ENCODE data around the gene PLBD2. TPM values are rescaled to one million over a fixed set of nuclear protein-coding genes. Genes with fewer than 3 reads are reported as not detected.

PLBD2 gene
- 10 to 100 TPM in 2 of 4 donors, 1 to 10 TPM in 2; 2.2 to 32.4 (median 6.7) TPM for polyA plus RNA-seq
- long read RNA-seq, donor 1, full-length matches to known transcripts = 9 of 9 reads
- long read RNA-seq, donor 1, partial matches to known transcripts = 0 of 9 reads
- long read RNA-seq, donor 1, other reads (novel, unspliced or antisense) = 0 of 9 reads
- long read RNA-seq, donor 2 = 0 reads
- long read RNA-seq, donor 3, full-length matches to known transcripts = 2 of 8 reads
- long read RNA-seq, donor 3, partial matches to known transcripts = 6 of 8 reads
- long read RNA-seq, donor 3, other reads (novel, unspliced or antisense) = 0 of 8 reads
- long read RNA-seq, donor 4 = 0 reads
- long read RNA-seq, donor 5 = 0 reads
- long read RNA-seq, donor 6, full-length matches to known transcripts = 2 of 2 reads
- long read RNA-seq, donor 6, partial matches to known transcripts = 0 of 2 reads
- long read RNA-seq, donor 6, other reads (novel, unspliced or antisense) = 0 of 2 reads
- long read RNA-seq, donor 7 = 0 reads
- long read RNA-seq, donor 8 = 0 reads
- long read RNA-seq, donor 9, full-length matches to known transcripts = 1 of 1 reads
- long read RNA-seq, donor 9, partial matches to known transcripts = 0 of 1 reads
- long read RNA-seq, donor 9, other reads (novel, unspliced or antisense) = 0 of 1 reads
- long read RNA-seq, donor 10, full-length matches to known transcripts = 4 of 4 reads
- long read RNA-seq, donor 10, partial matches to known transcripts = 0 of 4 reads
- long read RNA-seq, donor 10, other reads (novel, unspliced or antisense) = 0 of 4 reads

GRCh38 chr12:113358381-113359132 lies at the start of gene PLBD2:
Gene PLBD2 (plus strand): TSS chr12:113358587. CDS start chr12:113358601, 14 bp downstream.
- H3K9me3 ChIP-seq (ENCODE audit: control insufficient read depth in 2 of 2, insufficient read depth in 1 of 2, low read depth in 1 of 2, low read length in 1 of 2) = no peaks in the 10 kb centered on the region
- WGBS, 3 donors = 0 to 1% (median 1%) methylated on average over 44 to 67 of the region's 67 CpGs
- H3K4me3 ChIP-seq (ENCODE audit: low read depth in 1 of 3, low read length in 3 of 3) = peak within 1 kb of the TSS; percentile 80 to 87 (median 84)
- FAIRE-seq (no peak), DNase-seq (peak; percentile 93 to 98)
- H3K27ac ChIP-seq (ENCODE audit: low read depth in 1 of 3, low read length in 2 of 3) = peak within 1 kb of the TSS; percentile 44 to 87 (median 67)
- peaks cover 0 to 4% (median 0%) of the 10 kb centered on the region in 3 donors for H3K4me1 ChIP-seq (ENCODE audit: control insufficient read depth in 3 of 3, insufficient read depth in 2 of 3, low read depth in 1 of 3, low read length in 2 of 3)
- H3K27me3 ChIP-seq (ENCODE audit: control insufficient read depth in 3 of 3, insufficient read depth in 3 of 3, low read length in 3 of 3) = no peaks in the 10 kb centered on the region
- peaks cover 0 to 2% (median 0%) of the 10 kb centered on the region in 3 donors for H3K36me3 ChIP-seq (ENCODE audit: control insufficient read depth in 3 of 3, insufficient read depth in 2 of 3, low read depth in 1 of 3, low read length in 3 of 3)

- Histone ChIP-seq H3K36me3 (ENCODE audit: control insufficient read depth in 3 of 3, insufficient read depth in 2 of 3, low read depth in 1 of 3, low read length in 3 of 3) (peaks cover 5 to 53% (median 18%) of the 10 kb centered on the region in 3 donors), H3K4me1 (ENCODE audit: control insufficient read depth in 3 of 3, insufficient read depth in 2 of 3, low read depth in 1 of 3, low read length in 2 of 3) (no peaks in the 10 kb centered on the region), H3K27me3 (ENCODE audit: control insufficient read depth in 3 of 3, insufficient read depth in 3 of 3, low read length in 3 of 3) (no peaks in the 10 kb centered on the region), H3K27ac (ENCODE audit: low read depth in 1 of 3, low read length in 2 of 3) (no peak overlapping the region), H3K9me3 (ENCODE audit: control insufficient read depth in 2 of 2, insufficient read depth in 1 of 2, low read depth in 1 of 2, low read length in 1 of 2) (no peaks in the 10 kb centered on the region), H3K4me3 (ENCODE audit: low read depth in 1 of 3, low read length in 3 of 3) (no peak overlapping the region)
- peak in 1 of 2 donors; percentile 12 for DNase-seq
- WGBS, 3 donors = 96 to 100% (median 98%) methylated on average over 1 of the region's 1 CpG
- FAIRE-seq = no peak
These were observed 47.9 kb upstream of the PLBD2 start for GRCh38 chr12:113310489-113310888.

DNA sequence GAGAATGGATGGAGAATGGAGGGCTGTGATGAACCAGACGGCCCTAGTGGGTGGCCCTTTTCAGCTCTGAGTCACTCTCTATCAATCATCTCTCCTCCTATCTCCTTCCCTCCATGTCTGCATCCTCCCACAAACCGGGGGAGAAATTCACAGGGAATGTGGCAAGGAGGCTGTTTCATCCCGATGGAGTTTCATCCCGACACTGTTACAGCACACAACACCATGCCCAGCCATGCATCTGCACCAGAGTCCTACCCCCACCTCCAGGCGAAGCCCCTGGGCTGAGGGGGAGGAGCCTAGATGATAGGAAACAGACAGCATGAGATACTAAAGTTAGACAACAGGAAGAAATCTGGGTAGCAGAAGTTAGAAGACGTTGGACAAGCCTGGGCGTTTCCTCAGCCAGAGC lies 44.3 kb upstream of the PLBD2 start:
- peaks cover 2 to 62% (median 20%) of the 10 kb centered on the region in 3 donors for H3K36me3 ChIP-seq (ENCODE audit: control insufficient read depth in 3 of 3, insufficient read depth in 2 of 3, low read depth in 1 of 3, low read length in 3 of 3)
- H3K4me3 ChIP-seq (ENCODE audit: low read depth in 1 of 3, low read length in 3 of 3) = no peak overlapping the region
- H3K4me1 ChIP-seq (ENCODE audit: control insufficient read depth in 3 of 3, insufficient read depth in 2 of 3, low read depth in 1 of 3, low read length in 2 of 3) = no peaks in the 10 kb centered on the region
- H3K27ac ChIP-seq (ENCODE audit: low read depth in 1 of 3, low read length in 2 of 3) = no peak overlapping the region
- no peaks in the 10 kb centered on the region for H3K27me3 ChIP-seq (ENCODE audit: control insufficient read depth in 3 of 3, insufficient read depth in 3 of 3, low read length in 3 of 3)
- FAIRE-seq (no peak), DNase-seq (no peak)
- 79 to 82% (median 80%) methylated on average over 7 of the region's 7 CpGs for WGBS, 3 donors
- H3K9me3 ChIP-seq (ENCODE audit: control insufficient read depth in 2 of 2, insufficient read depth in 1 of 2, low read depth in 1 of 2, low read length in 1 of 2) = no peaks in the 10 kb centered on the region

GRCh38 chr12:113315358-113315757 lies 43.0 kb upstream of the PLBD2 start:
- DNase-seq = no peak
- Histone ChIP-seq H3K4me1 (ENCODE audit: control insufficient read depth in 3 of 3, insufficient read depth in 2 of 3, low read depth in 1 of 3, low read length in 2 of 3) (no peaks in the 10 kb centered on the region), H3K36me3 (ENCODE audit: control insufficient read depth in 3 of 3, insufficient read depth in 2 of 3, low read depth in 1 of 3, low read length in 3 of 3) (peaks cover 2 to 63% (median 20%) of the 10 kb centered on the region in 3 donors), H3K27ac (ENCODE audit: low read depth in 1 of 3, low read length in 2 of 3) (no peak overlapping the region), H3K9me3 (ENCODE audit: control insufficient read depth in 2 of 2, insufficient read depth in 1 of 2, low read depth in 1 of 2, low read length in 1 of 2) (no peaks in the 10 kb centered on the region), H3K4me3 (ENCODE audit: low read depth in 1 of 3, low read length in 3 of 3) (no peak overlapping the region), H3K27me3 (ENCODE audit: control insufficient read depth in 3 of 3, insufficient read depth in 3 of 3, low read length in 3 of 3) (no peaks in the 10 kb centered on the region)
- WGBS, 3 donors = 83 to 92% (median 91%) methylated on average over 9 of the region's 9 CpGs
- FAIRE-seq = no peak

DNA sequence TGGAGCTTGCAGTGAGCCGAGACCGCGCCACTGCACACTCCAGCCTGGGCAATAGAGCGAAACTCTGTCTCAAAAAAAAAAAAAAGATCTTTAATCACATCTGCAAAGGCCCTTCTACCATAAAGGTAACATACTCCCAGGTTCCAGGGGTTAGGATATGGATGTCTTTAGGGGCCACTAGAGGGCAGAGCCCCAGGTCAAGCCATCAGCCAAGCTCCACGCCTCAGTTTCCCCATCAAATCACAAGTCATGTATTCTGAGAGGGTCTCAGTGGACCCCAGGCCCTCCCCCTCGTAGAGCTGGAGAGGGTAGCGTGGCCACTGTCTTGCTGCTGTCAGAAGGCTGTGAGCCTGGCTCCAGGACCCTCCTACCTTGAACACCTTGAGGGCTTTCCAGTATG lies 42.2 kb upstream of the PLBD2 start:
- H3K27me3 ChIP-seq (ENCODE audit: control insufficient read depth in 3 of 3, insufficient read depth in 3 of 3, low read length in 3 of 3) = no peaks in the 10 kb centered on the region
- no peaks in the 10 kb centered on the region for H3K9me3 ChIP-seq (ENCODE audit: control insufficient read depth in 2 of 2, insufficient read depth in 1 of 2, low read depth in 1 of 2, low read length in 1 of 2)
- H3K4me3 ChIP-seq (ENCODE audit: low read depth in 1 of 3, low read length in 3 of 3) = no peak overlapping the region
- peaks cover 2 to 71% (median 22%) of the 10 kb centered on the region in 3 donors for H3K36me3 ChIP-seq (ENCODE audit: control insufficient read depth in 3 of 3, insufficient read depth in 2 of 3, low read depth in 1 of 3, low read length in 3 of 3)
- H3K4me1 ChIP-seq (ENCODE audit: control insufficient read depth in 3 of 3, insufficient read depth in 2 of 3, low read depth in 1 of 3, low read length in 2 of 3) = no peaks in the 10 kb centered on the region
- FAIRE-seq = no peak
- DNase-seq = no peak
- WGBS, 3 donors = 92 to 96% (median 93%) methylated on average over 3 to 7 of the region's 7 CpGs
- H3K27ac ChIP-seq (ENCODE audit: low read depth in 1 of 3, low read length in 2 of 3) = no peak overlapping the region

DNA sequence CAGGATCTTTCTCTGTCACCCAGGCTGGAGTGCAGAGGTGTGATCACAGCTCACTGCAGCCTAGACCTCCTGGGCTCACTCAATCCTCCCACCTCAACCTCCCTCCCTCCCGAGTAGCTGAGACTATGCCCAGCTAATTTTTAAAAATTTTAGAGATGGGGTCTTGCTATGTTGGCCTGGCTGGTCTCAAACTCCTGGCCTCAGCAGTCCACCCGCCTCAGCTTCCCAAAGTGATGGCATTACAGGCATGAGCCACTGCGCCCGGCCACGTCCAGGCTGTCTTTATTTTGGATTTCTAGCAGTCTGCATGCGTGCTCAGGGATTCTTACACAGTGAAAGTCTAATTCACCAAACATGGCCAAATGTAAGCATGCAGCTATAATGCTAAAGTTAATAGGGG lies 41.3 kb upstream of the PLBD2 start:
- 95 to 98% (median 95%) methylated on average over 6 of the region's 6 CpGs for WGBS, 3 donors
- Histone ChIP-seq H3K36me3 (ENCODE audit: control insufficient read depth in 3 of 3, insufficient read depth in 2 of 3, low read depth in 1 of 3, low read length in 3 of 3) (peaks cover 2 to 67% (median 23%) of the 10 kb centered on the region in 3 donors), H3K27me3 (ENCODE audit: control insufficient read depth in 3 of 3, insufficient read depth in 3 of 3, low read length in 3 of 3) (no peaks in the 10 kb centered on the region), H3K9me3 (ENCODE audit: control insufficient read depth in 2 of 2, insufficient read depth in 1 of 2, low read depth in 1 of 2, low read length in 1 of 2) (no peaks in the 10 kb centered on the region), H3K4me1 (ENCODE audit: control insufficient read depth in 3 of 3, insufficient read depth in 2 of 3, low read depth in 1 of 3, low read length in 2 of 3) (no peaks in the 10 kb centered on the region), H3K27ac (ENCODE audit: low read depth in 1 of 3, low read length in 2 of 3) (no peak overlapping the region), H3K4me3 (ENCODE audit: low read depth in 1 of 3, low read length in 3 of 3) (no peak overlapping the region)
- no peak for FAIRE-seq
- no peak for DNase-seq

- no peak overlapping the region for H3K27ac ChIP-seq (ENCODE audit: low read depth in 1 of 3, low read length in 2 of 3)
- H3K36me3 ChIP-seq (ENCODE audit: control insufficient read depth in 3 of 3, insufficient read depth in 2 of 3, low read depth in 1 of 3, low read length in 3 of 3) = peaks cover 2 to 64% (median 21%) of the 10 kb centered on the region in 3 donors
- no peak for DNase-seq
- no peak for FAIRE-seq
- H3K9me3 ChIP-seq (ENCODE audit: control insufficient read depth in 2 of 2, insufficient read depth in 1 of 2, low read depth in 1 of 2, low read length in 1 of 2) = no peaks in the 10 kb centered on the region
- H3K27me3 ChIP-seq (ENCODE audit: control insufficient read depth in 3 of 3, insufficient read depth in 3 of 3, low read length in 3 of 3) = no peaks in the 10 kb centered on the region
- H3K4me1 ChIP-seq (ENCODE audit: control insufficient read depth in 3 of 3, insufficient read depth in 2 of 3, low read depth in 1 of 3, low read length in 2 of 3) = no peaks in the 10 kb centered on the region
- WGBS, 3 donors = 93 to 96% (median 94%) methylated on average over 4 of the region's 4 CpGs
- H3K4me3 ChIP-seq (ENCODE audit: low read depth in 1 of 3, low read length in 3 of 3) = no peak overlapping the region
These were observed 40.2 kb upstream of the PLBD2 start for GRCh38 chr12:113318046-113318656.
